Endothelial cell of umbilical vein (primary cell): ENCODE results near the gene DNAJC24. TPM values are rescaled to one million over a fixed set of nuclear protein-coding genes. Genes with fewer than 3 reads are reported as not detected.

Source experiments
- BruUV-seq: library from RNA; stranded (reverse); fragments of 400-500 nt; replicated peaks from 2 replicates; lab custom pipeline; 2021; lab: Mats Ljungman, UMichigan
- CTCF ChIA-PET: fragments of 300-600, 350-600 bp; sonication (Branson Sonifier 250); formaldehyde crosslinking; loops from one replicate; lab custom pipeline; 2021; ENCODE audit warnings: antibody characterized with exemption, inconsistent platforms; lab: Charles Lee
- POLR2A ChIA-PET: fragments of 300-600, 350-600 bp; sonication (Branson Sonifier 250); formaldehyde crosslinking; loops from one replicate; lab custom pipeline; 2021; ENCODE audit warnings: antibody characterized with exemption, inconsistent platforms; lab: Charles Lee
- DNase-seq: peaks from one replicate; pipeline ENCODE4 v3.0.0-alpha.2; 2011; ENCODE audit warnings: low read depth, low spot score
- FAIRE-seq: peaks from 2 replicates; lab custom pipeline; 2011; peaks lifted over from hg19 to GRCh38; lab: Jason Lieb, UNC
- H2AFZ ChIP-seq: 2 replicates; pipeline ENCODE4 v1.6.0; 2012; ENCODE audit warnings: low read depth, low read length, control low read depth, inconsistent platforms
- H3K27ac ChIP-seq: 2 replicates; pipeline ENCODE4 v1.5.1; 2011; ENCODE audit warnings: low read depth, mild to moderate bottlenecking, control low read depth, low read length, moderate library complexity; ENCODE audit not compliant: insufficient read depth
- H3K27me3 ChIP-seq, 2 experiments: 2 replicates each; pipeline versions ENCODE4 v1.6.0 to v1.6.1; 2011; ENCODE audit warnings: low read length in 2 of 2, mixed read lengths in 1 of 2; ENCODE audit not compliant: control insufficient read depth in 2 of 2, insufficient read depth in 2 of 2
- H3K36me3 ChIP-seq, 2 experiments: 2 replicates in 1 of 2; 3 replicates in 1 of 2; pipeline ENCODE4 v1.5.1; 2011; ENCODE audit warnings: low read length in 2 of 2, mild to moderate bottlenecking in 1 of 2, moderate library complexity in 1 of 2; ENCODE audit not compliant: control insufficient read depth in 2 of 2, insufficient read depth in 2 of 2; ENCODE audit errors: extremely low read depth in 1 of 2
- H3K4me1 ChIP-seq: 3 replicates; pipeline ENCODE4 v1.5.1; 2011; ENCODE audit warnings: mild to moderate bottlenecking, low read length; ENCODE audit not compliant: control insufficient read depth, insufficient read depth; ENCODE audit errors: extremely low read depth
- H3K4me2 ChIP-seq: 2 replicates; pipeline ENCODE4 v1.6.1; 2011; ENCODE audit warnings: low read length, control low read depth, mixed read lengths; ENCODE audit not compliant: insufficient read depth
- H3K4me3 ChIP-seq, 3 experiments: fragments of 200-600 bp in 1 of 3; sonication (generic), shearing (Covaris generic) in 1 of 3; replicated peaks in 1 of 3; 2 replicates each; pipeline ENCODE4 v1.5.1; 2011 to 2016; ENCODE audit warnings: control low read depth in 3 of 3, low read length in 3 of 3, mild to moderate bottlenecking in 2 of 3, inconsistent platforms in 1 of 3, low read depth in 1 of 3, moderate library complexity in 1 of 3; ENCODE audit not compliant: insufficient read depth in 1 of 3
- H3K79me2 ChIP-seq: 2 replicates; pipeline ENCODE4 v1.6.0; 2012; ENCODE audit warnings: low read length, inconsistent platforms; ENCODE audit not compliant: control insufficient read depth, insufficient read depth
- H3K9ac ChIP-seq: replicated peaks from 2 replicates; pipeline ENCODE3; 2011; ENCODE audit warnings: low read length, control low read depth; ENCODE audit not compliant: insufficient read depth; ENCODE audit errors: extremely low read depth
- H3K9me1 ChIP-seq: replicated peaks from 3 replicates; pipeline ENCODE4 v1.6.0; 2011; ENCODE audit warnings: mild to moderate bottlenecking, low read length; ENCODE audit not compliant: control insufficient read depth, insufficient read depth; ENCODE audit errors: extremely low read depth
- H3K9me3 ChIP-seq: replicated peaks from 2 replicates; pipeline ENCODE4 v1.5.1; 2012; ENCODE audit warnings: low read length, inconsistent platforms; ENCODE audit not compliant: control insufficient read depth, insufficient read depth
- H4K20me1 ChIP-seq: replicated peaks from 2 replicates; pipeline ENCODE3; 2011; ENCODE audit warnings: mild to moderate bottlenecking, low read length; ENCODE audit not compliant: control insufficient read depth, insufficient read depth; ENCODE audit errors: extremely low read depth
- CTCF ChIP-seq, 2 donors: IDR thresholded peaks; 1 replicate in 1 of 2; 2 replicates in 1 of 2; pipeline ENCODE4 v1.5.1; 2011; ENCODE audit warnings: low read length in 2 of 2, mild to moderate bottlenecking in 2 of 2, moderate library complexity in 2 of 2, control low read depth in 1 of 2, inconsistent platforms in 1 of 2, low read depth in 1 of 2; ENCODE audit not compliant: insufficient read depth in 1 of 2; ENCODE audit errors: extremely low read depth in 1 of 2
- EZH2 ChIP-seq: IDR thresholded peaks from 2 replicates; pipeline ENCODE4 v1.6.1; 2012; ENCODE audit warnings: borderline replicate concordance, low read depth, mild to moderate bottlenecking, moderate library complexity, low read length, inconsistent platforms; ENCODE audit not compliant: severe bottlenecking
- FOS ChIP-seq: IDR thresholded peaks from 2 replicates; pipeline ENCODE4 v1.6.1; 2011; ENCODE audit warnings: mild to moderate bottlenecking, low read length, moderate library complexity, borderline replicate concordance; ENCODE audit not compliant: insufficient read depth
- GATA2 ChIP-seq: IDR thresholded peaks from 2 replicates; pipeline ENCODE4 v1.7.0; 2011; ENCODE audit warnings: low read depth, mild to moderate bottlenecking, moderate library complexity, mixed read lengths, low read length; ENCODE audit not compliant: insufficient read length, insufficient read depth
- JUN ChIP-seq: IDR thresholded peaks from 2 replicates; pipeline ENCODE4 v1.6.1; 2011; ENCODE audit warnings: borderline replicate concordance, low read depth; ENCODE audit not compliant: insufficient read length, insufficient read depth
- MYC ChIP-seq: IDR thresholded peaks from one replicate; pipeline ENCODE4 v1.6.1; 2011; ENCODE audit warnings: mild to moderate bottlenecking, low read depth, low read length
- POLR2A ChIP-seq: IDR thresholded peaks from 2 replicates; pipeline ENCODE4 v1.6.1; 2012; ENCODE audit warnings: low read depth, mild to moderate bottlenecking, control low read depth, low read length
- POLR2AphosphoS5 ChIP-seq: IDR thresholded peaks from 2 replicates; pipeline ENCODE4 v1.6.1; 2012; ENCODE audit warnings: low read depth, mild to moderate bottlenecking, control low read depth, low read length, moderate library complexity; ENCODE audit not compliant: insufficient read depth
- dilution Hi-C: fragments of 300-500 bp; cut with MboI; formaldehyde crosslinking; loops from one replicate; pipeline ENCODE4 v1.15.0; 2019; ENCODE audit warnings: low sequenced_read_pairs; ENCODE audit not compliant: extremely low pct_ligation_motif_present
- intact Hi-C: fragments of 100-400 bp; cut with micrococcal nuclease; formaldehyde crosslinking; loops from one replicate; pipeline ENCODE4 v1.10.0; 2022
- polyA plus RNA-seq, 4 experiments: library from polyadenylated mRNA; depleted of rRNA in 3 of 4; stranded (reverse) in 3 of 4; unstranded in 1 of 4; fragments of >200 nt; gene quantifications; 2 replicates each; pipeline versions ENCODE4 v1.2.1 to v1.2.3, GENCODE V29; 2011 to 2012; ENCODE audit warnings: missing spikeins in 1 of 4
- total RNA-seq: library from RNA; stranded (reverse); gene quantifications from 2 replicates; pipeline ENCODE4 v1.2.3, GENCODE V29; 2021
- TF ChIP-seq, protein P1 (sequence below): IDR thresholded peaks from 2 replicates; pipeline ENCODE4 v1.6.1; 2011; ENCODE audit not compliant: insufficient read depth, insufficient read length

Gene DNAJC24
- total and polyA plus RNA-seq, 2 donors (not counting 3 experiments of a cell fraction or from before 2014, with no cell fraction given): 7.2 to 16.8 TPM

- no TSS peak for BruUV-seq
- no peak for TF ChIP-seq FOS
- TF ChIP-seq POLR2AphosphoS5: no peak
- no peak for TF ChIP-seq MYC
- TF ChIP-seq EZH2: no peak
- TF ChIP-seq CTCF (IDR thresholded peaks at IDR 0.05; ENCODE audit: extremely low read depth in 1 of 2, insufficient read depth in 1 of 2, low read depth in 1 of 2, low read length in 2 of 2): no peak
- no peak for TF ChIP-seq POLR2A
- TF ChIP-seq, protein P1, sequence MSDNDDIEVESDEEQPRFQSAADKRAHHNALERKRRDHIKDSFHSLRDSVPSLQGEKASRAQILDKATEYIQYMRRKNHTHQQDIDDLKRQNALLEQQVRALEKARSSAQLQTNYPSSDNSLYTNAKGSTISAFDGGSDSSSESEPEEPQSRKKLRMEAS: no peak
- no peak for TF ChIP-seq GATA2
- no peak for TF ChIP-seq JUN
- Histone ChIP-seq H4K20me1 (no peaks in the 10 kb centered on the region), H3K79me2 (no peaks in the 10 kb centered on the region), H3K9me3 (no peaks in the 10 kb centered on the region), H3K27me3 (no peaks in the 10 kb centered on the region), H3K4me3 (no peak overlapping the region), H2AFZ (no peak overlapping the region), H3K36me3 (no peaks in the 10 kb centered on the region), H3K9ac (no peak overlapping the region), H3K27ac (no peak overlapping the region), H3K9me1 (peaks cover 3% of the 10 kb centered on the region), H3K4me1 (no peaks in the 10 kb centered on the region), H3K4me2 (no peak overlapping the region)
- intact Hi-C loops: no loop called here
- FAIRE-seq: no peak
- dilution Hi-C loops: no loop called here
- CTCF ChIA-PET: interaction anchor here (1.0 to 1.1 kb wide), 2 partner anchors 15 to 22 kb away, joined by 3 to 4 read pairs; no protein-coding TSS in a partner anchor
- no peak for DNase-seq
- POLR2A ChIA-PET: no interaction called here
These were observed 50.0 kb downstream of the DNAJC24 start for GRCh38 chr11:31419669-31420068.
